ENCODE results near the gene WWOX.

- TF ChIP-seq GPBP1L1 (CRISPR knock-in tag; IDR thresholded peaks at IDR 0.05) (no peak), REST (IDR thresholded peaks at IDR 0.05; ENCODE audit: borderline replicate concordance in 1 of 2, low read depth in 1 of 2, low read length in 2 of 2) (no peak), FOXP4 (CRISPR knock-in tag; IDR thresholded peaks at IDR 0.05) (no peak)
Measured at GRCh38 chr16:79112462-79112861, 1013.0 kb downstream of the WWOX start.
